Measurements from ENCODE around the gene CHRNA1.

DNA sequence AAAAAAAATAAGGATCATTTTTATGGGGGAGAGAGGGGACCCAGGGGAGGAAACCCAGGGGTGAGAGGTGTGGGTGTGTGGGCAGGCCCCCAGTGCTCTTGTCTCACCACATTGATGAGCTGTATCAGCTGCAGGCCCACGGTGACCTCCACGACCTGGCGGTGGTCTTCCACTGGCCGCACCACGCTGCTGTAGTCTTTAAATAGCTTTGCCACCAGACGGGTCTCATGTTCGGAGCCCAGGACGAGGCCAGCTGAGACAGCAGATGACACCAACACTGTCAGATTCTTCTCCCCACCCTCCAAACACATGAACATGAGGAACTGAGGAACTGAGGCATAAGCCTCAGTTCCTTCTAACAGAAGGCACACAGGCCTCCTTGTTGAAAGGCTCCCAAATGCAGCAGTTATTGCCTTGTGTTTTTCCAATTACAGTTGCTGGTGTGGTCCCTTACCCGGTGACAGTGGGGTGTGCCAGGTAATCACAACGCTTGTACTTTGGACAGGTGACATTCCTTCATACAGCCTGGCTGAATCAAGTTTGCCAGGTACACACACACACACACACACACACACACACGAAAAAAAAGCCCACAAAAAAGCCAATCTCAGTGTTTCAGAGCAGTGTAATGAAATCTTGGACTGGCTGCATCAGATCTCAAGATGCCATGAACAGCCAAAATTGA lies 4.7 kb downstream of the CHRNA1 start:
- TF ChIP-seq EZH2phosphoT487 (IDR thresholded peaks at IDR 0.05; ENCODE audit: insufficient read depth, low read depth) = no peak
- no peak for TF ChIP-seq EZH2 (IDR thresholded peaks at IDR 0.05; ENCODE audit: insufficient read depth, poor library complexity, severe bottlenecking)

Measured in GM23248 (cell line).